HG03175 (cell line): ENCODE measurements around the gene ANO2.
"Not testable (repeated sequence)": the region's sequence is repeated elsewhere in the genome, so short reads cannot be mapped to it uniquely, and the experiment has no call there.

ENCODE experiments used
- ATAC-seq: cut with Tn5 transposase; IDR thresholded peaks from one replicate; pipeline ENCODE4 v1.9.1; 2021; ENCODE audit warnings: mild to moderate bottlenecking, moderate library complexity; ENCODE audit not compliant: unreplicated experiment

Gene ANO2

GRCh38 chr12:5561057-5561456 is 384.0 kb downstream of the ANO2 start:
- no peak for ATAC-seq

DNA sequence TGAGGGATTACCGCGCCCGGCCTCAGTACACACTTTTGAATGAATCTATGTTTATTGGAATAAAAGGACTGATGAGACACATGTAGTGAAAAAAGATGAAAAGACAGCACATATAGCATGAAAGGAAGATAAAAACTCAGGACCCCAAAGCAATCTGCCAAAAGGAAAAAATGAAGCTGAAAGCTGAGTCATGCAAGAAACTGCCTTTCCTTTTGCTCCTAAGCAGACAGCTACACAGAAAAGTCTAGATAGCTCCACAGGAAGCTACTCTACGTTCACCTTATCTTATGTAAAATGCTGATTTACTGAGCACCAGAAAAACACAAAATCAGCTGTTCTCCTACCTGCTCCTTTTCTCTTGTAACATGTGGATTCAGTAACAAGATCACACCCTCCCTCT is 384.8 kb downstream of the ANO2 start:
- no peak for ATAC-seq

- no peak for ATAC-seq
Measured at GRCh38 chr12:5557906-5558305, 387.2 kb downstream of the ANO2 start.

- ATAC-seq = no peak
Measured at GRCh38 chr12:5556946-5557673, 387.9 kb downstream of the ANO2 start.

GRCh38 chr12:5556033-5556614 is 388.9 kb downstream of the ANO2 start:
- ATAC-seq = no peak

DNA sequence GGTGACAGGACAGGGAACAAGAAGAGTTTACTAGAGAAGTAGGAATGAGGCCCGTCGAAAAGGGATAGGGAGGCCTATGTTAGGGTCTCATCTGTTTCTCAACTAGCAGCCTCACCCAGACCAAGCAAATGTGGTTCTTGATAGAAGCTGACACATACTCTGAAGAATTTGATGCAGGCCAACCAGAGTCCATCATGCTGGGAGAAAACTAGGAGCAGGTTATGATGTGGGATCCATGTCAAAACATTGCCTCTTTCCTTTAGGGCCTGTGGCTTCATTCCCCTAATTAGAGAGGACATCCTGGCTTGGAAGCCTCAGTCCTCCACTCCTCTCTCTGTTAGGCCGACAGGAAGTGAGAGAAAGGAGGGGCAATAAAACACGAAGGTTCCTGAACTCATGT is 390.3 kb downstream of the ANO2 start:
- no peak for ATAC-seq

- no peak for ATAC-seq
Measured at GRCh38 chr12:5549011-5549410, 396.0 kb downstream of the ANO2 start.

DNA sequence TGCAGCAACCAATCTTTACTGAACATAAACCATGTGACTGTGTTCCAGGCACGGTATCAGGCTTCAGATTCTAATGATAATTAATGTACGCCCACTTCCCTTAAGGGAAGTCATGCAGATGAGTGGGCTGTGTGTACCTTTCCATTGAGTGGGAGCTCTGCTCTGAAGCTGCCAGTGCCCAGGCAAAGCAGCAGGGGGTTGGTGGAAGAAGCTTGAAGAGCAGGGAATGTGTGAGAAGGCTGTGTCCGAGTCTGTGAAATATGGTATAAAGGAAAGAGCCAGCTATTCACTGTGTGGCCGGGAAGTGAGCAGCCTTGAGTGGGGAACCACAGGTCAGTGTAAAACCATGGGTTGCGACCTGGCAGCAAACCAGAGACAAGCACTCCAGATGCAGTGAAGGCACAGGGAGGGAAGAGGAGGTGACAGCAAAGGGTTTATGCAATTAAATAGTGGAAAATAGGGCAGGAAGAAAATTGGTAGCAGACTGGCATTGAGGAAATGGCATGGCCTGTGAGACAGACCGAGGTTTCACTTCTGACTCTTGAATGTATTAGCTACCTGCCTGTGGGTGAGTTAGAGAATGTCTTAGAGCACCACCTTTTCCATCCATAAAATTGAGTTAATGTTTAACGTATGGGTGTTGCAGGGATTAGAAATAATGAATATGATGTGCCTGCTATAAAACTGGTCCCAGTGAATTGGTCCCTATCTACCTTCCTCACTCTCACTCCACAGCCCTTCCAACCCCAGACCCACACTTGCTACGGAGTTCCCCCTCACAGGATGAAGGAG is 396.7 kb downstream of the ANO2 start:
- ATAC-seq = no peak

DNA sequence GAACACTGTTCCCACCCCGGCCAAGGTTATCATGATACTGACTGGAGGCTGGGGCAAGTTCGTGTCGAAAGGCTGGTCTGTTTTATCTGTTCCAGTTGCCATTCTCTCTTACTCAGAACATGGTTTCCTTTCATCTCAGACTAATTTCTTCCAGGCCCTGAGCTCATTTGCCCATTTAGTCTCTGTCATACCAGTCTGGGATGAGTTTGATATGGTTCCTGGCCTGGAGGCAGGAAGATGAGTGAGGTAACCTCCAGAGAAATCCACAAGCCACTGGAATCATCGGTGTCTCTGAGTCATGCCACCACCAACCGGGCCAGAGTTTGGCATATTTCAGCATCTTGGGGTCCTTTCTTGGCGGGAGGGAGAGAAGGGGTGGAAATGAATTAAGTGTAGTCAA is 398.4 kb downstream of the ANO2 start:
- ATAC-seq = no peak

DNA sequence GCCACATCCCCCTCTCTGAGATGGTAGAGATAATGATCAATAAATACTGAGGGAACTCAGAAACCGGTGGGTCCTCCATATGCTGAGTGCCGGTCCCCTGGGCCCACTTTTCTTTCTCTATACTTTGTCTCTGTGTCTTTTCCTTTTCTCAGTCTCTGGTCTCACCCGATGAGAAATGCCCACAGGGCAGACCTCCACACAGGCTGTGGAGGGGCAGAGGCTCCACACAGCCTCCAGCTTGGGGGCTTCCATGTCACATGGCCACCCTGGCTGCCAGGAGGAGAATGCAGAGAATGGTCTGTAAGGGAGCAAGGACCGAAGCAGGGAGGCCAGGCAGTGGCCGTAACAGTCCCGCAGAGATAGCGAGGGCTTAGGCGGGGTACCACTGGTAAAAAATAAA is 407.3 kb downstream of the ANO2 start:
- ATAC-seq = no peak

DNA sequence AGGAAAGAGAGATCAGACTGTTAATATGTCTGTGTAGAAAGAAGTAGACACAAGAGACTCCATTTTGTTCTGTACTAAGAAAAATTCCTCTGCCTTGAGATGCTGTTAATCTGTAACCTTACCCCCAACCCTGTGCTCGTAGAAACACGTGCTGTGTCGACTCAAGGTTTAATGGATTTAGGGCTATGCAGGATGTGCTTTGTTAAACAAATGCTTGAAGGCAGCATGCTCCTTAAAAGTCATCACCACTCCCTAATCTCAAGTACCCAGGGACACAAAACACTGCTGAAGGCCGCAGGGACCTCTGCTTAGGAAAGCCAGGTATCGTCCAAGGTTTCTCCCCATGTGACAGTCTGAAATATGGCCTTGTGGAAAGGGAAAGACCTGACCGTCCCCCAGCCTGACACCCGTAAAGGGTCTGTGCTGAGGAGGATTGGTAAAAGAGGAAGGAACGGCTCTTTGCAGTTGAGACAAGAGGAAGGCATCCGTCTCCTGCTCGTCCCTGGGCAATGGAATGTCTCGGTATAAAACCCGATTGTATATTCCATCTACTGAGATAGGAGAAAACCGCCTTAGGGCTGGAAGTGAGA is 407.9 kb downstream of the ANO2 start:
- not testable (repeated sequence) for ATAC-seq

GRCh38 chr12:5535541-5535940 is 409.5 kb downstream of the ANO2 start:
- ATAC-seq = no peak

GRCh38 chr12:5534426-5535199 is 410.4 kb downstream of the ANO2 start:
- no peak for ATAC-seq

GRCh38 chr12:5533368-5533767 is 411.7 kb downstream of the ANO2 start:
- ATAC-seq = no peak

DNA sequence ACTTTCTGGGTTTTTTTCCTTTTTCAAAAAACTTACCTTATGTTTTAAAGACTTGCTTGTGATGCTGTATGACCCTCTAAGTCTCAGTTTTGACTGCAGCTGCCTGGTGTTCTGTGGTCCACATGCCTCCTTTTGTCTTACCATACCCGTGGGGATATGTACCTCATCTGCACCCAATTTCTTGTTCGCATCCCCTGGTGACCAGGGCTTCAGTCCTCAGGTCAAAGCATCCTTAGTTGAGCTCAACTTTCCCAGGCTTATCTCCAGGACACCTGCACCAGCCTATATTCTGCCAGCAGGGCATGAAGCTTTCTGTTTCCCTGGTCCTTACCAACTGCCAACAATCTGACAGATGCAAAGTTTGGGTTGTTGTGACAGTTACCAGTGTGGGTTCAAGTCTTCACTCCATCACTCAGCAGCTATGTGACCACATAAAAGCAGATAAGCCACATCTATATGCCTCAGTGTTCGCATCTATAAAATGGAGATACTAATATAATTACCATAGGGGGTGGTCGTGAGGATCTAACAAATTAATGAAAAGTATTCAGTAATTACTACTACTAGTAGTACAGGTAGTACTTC is 419.2 kb downstream of the ANO2 start:
- no peak for ATAC-seq

GRCh38 chr12:5524769-5525436 is 420.2 kb downstream of the ANO2 start:
- ATAC-seq = no peak

GRCh38 chr12:5524116-5524768 is 420.8 kb downstream of the ANO2 start:
- ATAC-seq = no peak

GRCh38 chr12:5523396-5524115 is 421.5 kb downstream of the ANO2 start:
- no peak for ATAC-seq
